ENCODE results near the gene HSD17B10. TPM values are rescaled to one million over a fixed set of nuclear protein-coding genes. Genes with fewer than 3 reads are reported as not detected.

HSD17B10 gene
- polyA plus RNA-seq, 1 of the 3 experiments (the other 2 are of a cell fraction): 157 TPM

DNA sequence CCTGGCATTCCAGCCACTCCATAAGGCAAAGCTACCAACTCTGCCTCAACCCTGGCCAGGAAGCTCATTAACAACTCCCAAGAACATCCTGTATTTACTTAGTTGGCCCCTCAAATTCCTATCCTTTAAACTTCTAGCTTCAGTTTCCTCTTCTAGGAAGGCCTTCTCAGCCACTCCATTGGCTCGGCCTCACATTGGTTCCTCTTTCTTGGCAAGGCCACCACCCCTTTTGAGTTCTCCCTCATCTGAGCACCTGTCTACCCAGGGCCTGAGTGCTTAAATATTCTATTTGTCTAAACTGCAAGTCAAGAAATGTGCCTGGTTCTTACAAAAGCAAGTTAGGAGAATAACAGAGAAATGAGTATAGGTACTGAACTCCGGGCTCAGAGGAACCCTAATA is 21.7 kb downstream of the HSD17B10 start:
- Histone ChIP-seq H4K20me1 (ENCODE audit: insufficient read depth) (peaks cover 9% of the 10 kb centered on the region; the same call in 1 of the 2 replicates), H3K79me2 (ENCODE audit: insufficient read depth) (peaks cover 44% of the 10 kb centered on the region), H3K27me3 (ENCODE audit: insufficient read depth) (no peaks in the 10 kb centered on the region), H3K9ac (no peak overlapping the region), H3K36me3 (replicated peaks in 1 of 2; ENCODE audit: control insufficient read depth in 1 of 2, insufficient read depth in 2 of 2, low read length in 1 of 2) (peaks cover 49 to 55% of the 10 kb centered on the region in 2 experiments), H3K9me2 (no peaks in the 10 kb centered on the region), H3F3A (replicated peaks; ENCODE audit: insufficient read depth) (no peaks in the 10 kb centered on the region), H3K27ac (ENCODE audit: low read depth in 2 of 2, low read length in 1 of 2) (no peak overlapping the region), H3K9me3 (no peaks in the 10 kb centered on the region), H3K4me1 (ENCODE audit: control insufficient read depth in 1 of 2, insufficient read depth in 2 of 2, low read depth in 1 of 2, low read length in 1 of 2) (no peaks in the 10 kb centered on the region), H3K4me3 (ENCODE audit: low read depth in 2 of 2, low read length in 1 of 2) (no peak overlapping the region), H2AFZ (ENCODE audit: low read depth) (no peak overlapping the region), H3K4me2 (no peak overlapping the region)
- no peak for TF ChIP-seq NFIC (IDR thresholded peaks at IDR 0.05; ENCODE audit: borderline replicate concordance)
- no peak for TF ChIP-seq SMC3 (IDR thresholded peaks at IDR 0.05; ENCODE audit: low read depth, low read length)
- TF ChIP-seq, protein P1, sequence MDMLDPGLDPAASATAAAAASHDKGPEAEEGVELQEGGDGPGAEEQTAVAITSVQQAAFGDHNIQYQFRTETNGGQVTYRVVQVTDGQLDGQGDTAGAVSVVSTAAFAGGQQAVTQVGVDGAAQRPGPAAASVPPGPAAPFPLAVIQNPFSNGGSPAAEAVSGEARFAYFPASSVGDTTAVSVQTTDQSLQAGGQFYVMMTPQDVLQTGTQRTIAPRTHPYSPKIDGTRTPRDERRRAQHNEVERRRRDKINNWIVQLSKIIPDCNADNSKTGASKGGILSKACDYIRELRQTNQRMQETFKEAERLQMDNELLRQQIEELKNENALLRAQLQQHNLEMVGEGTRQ (IDR thresholded peaks at IDR 0.05; ENCODE audit: borderline replicate concordance, low read depth, low read length): no peak
- TF ChIP-seq MEF2A (IDR thresholded peaks at IDR 0.05; ENCODE audit: borderline replicate concordance, low read depth): no peak
- no peak for TF ChIP-seq SIN3A (IDR thresholded peaks at IDR 0.05; ENCODE audit: borderline replicate concordance, low read depth, low read length)
- TF ChIP-seq PBX3 (IDR thresholded peaks at IDR 0.05): no peak
- TF ChIP-seq POLR2AphosphoS5 (IDR thresholded peaks at IDR 0.05; ENCODE audit: low read depth, low read length): no peak
- TF ChIP-seq CHD2 (IDR thresholded peaks at IDR 0.05; ENCODE audit: low read length, partially characterized antibody): no peak
- no peak for TF ChIP-seq EP300 (IDR thresholded peaks at IDR 0.05; ENCODE audit: borderline replicate concordance in 1 of 2, low read depth in 1 of 2, low read length in 1 of 2)
- TF ChIP-seq RAD21 (IDR thresholded peaks at IDR 0.05; ENCODE audit: low read length): no peak
- no peak for TF ChIP-seq FOXM1 (IDR thresholded peaks at IDR 0.05; ENCODE audit: low read depth)
- TF ChIP-seq YY1 (IDR thresholded peaks at IDR 0.05; ENCODE audit: low read depth): no peak
- no peak for TF ChIP-seq FOXJ3 (CRISPR knock-in tag; IDR thresholded peaks at IDR 0.05)
- TF ChIP-seq TEAD4 (IDR thresholded peaks at IDR 0.05; ENCODE audit: borderline replicate concordance, insufficient read depth): no peak
- TF ChIP-seq ELF1 (IDR thresholded peaks at IDR 0.05): no peak
- TF ChIP-seq RFX5 (IDR thresholded peaks at IDR 0.05; ENCODE audit: low read length): no peak
- no peak for TF ChIP-seq EZH2phosphoT487 (IDR thresholded peaks at IDR 0.05; ENCODE audit: borderline replicate concordance, low read depth)
- TF ChIP-seq, protein P2, sequence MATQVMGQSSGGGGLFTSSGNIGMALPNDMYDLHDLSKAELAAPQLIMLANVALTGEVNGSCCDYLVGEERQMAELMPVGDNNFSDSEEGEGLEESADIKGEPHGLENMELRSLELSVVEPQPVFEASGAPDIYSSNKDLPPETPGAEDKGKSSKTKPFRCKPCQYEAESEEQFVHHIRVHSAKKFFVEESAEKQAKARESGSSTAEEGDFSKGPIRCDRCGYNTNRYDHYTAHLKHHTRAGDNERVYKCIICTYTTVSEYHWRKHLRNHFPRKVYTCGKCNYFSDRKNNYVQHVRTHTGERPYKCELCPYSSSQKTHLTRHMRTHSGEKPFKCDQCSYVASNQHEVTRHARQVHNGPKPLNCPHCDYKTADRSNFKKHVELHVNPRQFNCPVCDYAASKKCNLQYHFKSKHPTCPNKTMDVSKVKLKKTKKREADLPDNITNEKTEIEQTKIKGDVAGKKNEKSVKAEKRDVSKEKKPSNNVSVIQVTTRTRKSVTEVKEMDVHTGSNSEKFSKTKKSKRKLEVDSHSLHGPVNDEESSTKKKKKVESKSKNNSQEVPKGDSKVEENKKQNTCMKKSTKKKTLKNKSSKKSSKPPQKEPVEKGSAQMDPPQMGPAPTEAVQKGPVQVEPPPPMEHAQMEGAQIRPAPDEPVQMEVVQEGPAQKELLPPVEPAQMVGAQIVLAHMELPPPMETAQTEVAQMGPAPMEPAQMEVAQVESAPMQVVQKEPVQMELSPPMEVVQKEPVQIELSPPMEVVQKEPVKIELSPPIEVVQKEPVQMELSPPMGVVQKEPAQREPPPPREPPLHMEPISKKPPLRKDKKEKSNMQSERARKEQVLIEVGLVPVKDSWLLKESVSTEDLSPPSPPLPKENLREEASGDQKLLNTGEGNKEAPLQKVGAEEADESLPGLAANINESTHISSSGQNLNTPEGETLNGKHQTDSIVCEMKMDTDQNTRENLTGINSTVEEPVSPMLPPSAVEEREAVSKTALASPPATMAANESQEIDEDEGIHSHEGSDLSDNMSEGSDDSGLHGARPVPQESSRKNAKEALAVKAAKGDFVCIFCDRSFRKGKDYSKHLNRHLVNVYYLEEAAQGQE (IDR thresholded peaks at IDR 0.05; ENCODE audit: low read depth, low read length): no peak
- TF ChIP-seq, protein P3, sequence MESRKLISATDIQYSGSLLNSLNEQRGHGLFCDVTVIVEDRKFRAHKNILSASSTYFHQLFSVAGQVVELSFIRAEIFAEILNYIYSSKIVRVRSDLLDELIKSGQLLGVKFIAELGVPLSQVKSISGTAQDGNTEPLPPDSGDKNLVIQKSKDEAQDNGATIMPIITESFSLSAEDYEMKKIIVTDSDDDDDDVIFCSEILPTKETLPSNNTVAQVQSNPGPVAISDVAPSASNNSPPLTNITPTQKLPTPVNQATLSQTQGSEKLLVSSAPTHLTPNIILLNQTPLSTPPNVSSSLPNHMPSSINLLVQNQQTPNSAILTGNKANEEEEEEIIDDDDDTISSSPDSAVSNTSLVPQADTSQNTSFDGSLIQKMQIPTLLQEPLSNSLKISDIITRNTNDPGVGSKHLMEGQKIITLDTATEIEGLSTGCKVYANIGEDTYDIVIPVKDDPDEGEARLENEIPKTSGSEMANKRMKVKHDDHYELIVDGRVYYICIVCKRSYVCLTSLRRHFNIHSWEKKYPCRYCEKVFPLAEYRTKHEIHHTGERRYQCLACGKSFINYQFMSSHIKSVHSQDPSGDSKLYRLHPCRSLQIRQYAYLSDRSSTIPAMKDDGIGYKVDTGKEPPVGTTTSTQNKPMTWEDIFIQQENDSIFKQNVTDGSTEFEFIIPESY (IDR thresholded peaks at IDR 0.05; ENCODE audit: borderline replicate concordance, low read depth): no peak
- no peak for TF ChIP-seq GATA2 (CRISPR knock-in tag; IDR thresholded peaks at IDR 0.05)
- CTCF ChIA-PET: no interaction called here
- no peak for DNase-seq
- POLR2A ChIA-PET: no interaction called here
- WGBS (ENCODE audit: low lambda C conversion rate): 97% methylated on average over 2 of the region's 2 CpGs
